ENCODE results near the gene PNISR.

The PNISR gene

DNA sequence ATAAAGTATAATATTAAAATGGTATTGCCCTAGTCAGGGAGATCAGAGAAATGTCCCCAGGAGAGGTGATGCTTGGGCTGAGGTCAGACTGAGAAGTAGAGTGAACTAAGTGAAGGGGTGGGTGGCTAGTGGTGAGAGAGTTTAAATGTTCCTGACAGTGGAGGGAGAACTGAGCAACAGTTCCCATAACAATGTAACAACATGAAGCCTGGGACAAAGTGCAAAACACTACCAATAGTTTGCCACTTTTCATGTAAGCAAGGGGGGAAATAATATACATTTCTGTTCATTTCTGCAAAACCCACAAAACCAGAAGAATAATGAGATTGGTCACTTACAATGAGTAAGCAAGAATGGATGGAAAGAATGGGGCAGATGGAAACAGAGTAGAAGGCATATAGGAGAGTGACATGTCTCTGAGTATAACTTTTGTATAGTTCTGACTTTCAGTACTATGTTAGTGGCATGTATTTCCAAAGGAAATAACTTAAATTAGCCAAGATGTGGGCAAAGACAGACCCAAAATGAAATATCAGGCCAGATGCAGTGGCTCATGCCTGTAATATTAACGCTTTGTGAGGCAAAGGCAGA lies 62.3 kb downstream of the PNISR start:
- no peaks in the 10 kb centered on the region for H3K79me2 ChIP-seq (ENCODE audit: insufficient read depth, low read length)
- no peaks in the 10 kb centered on the region for H3K9me3 ChIP-seq (ENCODE audit: insufficient read depth, low read depth, low read length)
- no peak overlapping the region for H3K4me3 ChIP-seq (ENCODE audit: low read length, poor library complexity, severe bottlenecking)
- H4K20me1 ChIP-seq (ENCODE audit: insufficient read depth, low read length, poor library complexity, severe bottlenecking), result no peaks in the 10 kb centered on the region
- H3F3A ChIP-seq (ENCODE audit: low read depth), result no peaks in the 10 kb centered on the region
- H3K4me1 ChIP-seq (ENCODE audit: insufficient read depth, low read length, poor library complexity, severe bottlenecking), result no peaks in the 10 kb centered on the region
- H3K4me2 ChIP-seq (ENCODE audit: low read depth, low read length, poor library complexity, severe bottlenecking), result no peak overlapping the region
- no peak overlapping the region for H2AFZ ChIP-seq (ENCODE audit: low read length)
- H3K27me3 ChIP-seq (ENCODE audit: insufficient read depth, low read length, poor library complexity, severe bottlenecking), result no peaks in the 10 kb centered on the region
- H3K36me3 ChIP-seq (ENCODE audit: insufficient read depth, low read length), result no peaks in the 10 kb centered on the region
- H3K9ac ChIP-seq (ENCODE audit: low read depth, low read length, poor library complexity, severe bottlenecking), result no peak overlapping the region
- H3K9me2 ChIP-seq (replicated peaks; ENCODE audit: low read depth, low read length), result no peaks in the 10 kb centered on the region
- TF ChIP-seq, protein P1, sequence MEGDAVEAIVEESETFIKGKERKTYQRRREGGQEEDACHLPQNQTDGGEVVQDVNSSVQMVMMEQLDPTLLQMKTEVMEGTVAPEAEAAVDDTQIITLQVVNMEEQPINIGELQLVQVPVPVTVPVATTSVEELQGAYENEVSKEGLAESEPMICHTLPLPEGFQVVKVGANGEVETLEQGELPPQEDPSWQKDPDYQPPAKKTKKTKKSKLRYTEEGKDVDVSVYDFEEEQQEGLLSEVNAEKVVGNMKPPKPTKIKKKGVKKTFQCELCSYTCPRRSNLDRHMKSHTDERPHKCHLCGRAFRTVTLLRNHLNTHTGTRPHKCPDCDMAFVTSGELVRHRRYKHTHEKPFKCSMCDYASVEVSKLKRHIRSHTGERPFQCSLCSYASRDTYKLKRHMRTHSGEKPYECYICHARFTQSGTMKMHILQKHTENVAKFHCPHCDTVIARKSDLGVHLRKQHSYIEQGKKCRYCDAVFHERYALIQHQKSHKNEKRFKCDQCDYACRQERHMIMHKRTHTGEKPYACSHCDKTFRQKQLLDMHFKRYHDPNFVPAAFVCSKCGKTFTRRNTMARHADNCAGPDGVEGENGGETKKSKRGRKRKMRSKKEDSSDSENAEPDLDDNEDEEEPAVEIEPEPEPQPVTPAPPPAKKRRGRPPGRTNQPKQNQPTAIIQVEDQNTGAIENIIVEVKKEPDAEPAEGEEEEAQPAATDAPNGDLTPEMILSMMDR (conservative IDR thresholded peaks at IDR 0.05; ENCODE audit: low read length), result no peak
- no peak for TF ChIP-seq EZH2phosphoT487 (IDR thresholded peaks at IDR 0.05; ENCODE audit: borderline replicate concordance)

- Histone ChIP-seq H3K4me1 (ENCODE audit: insufficient read depth, low read length, poor library complexity, severe bottlenecking) (no peaks in the 10 kb centered on the region), H2AFZ (ENCODE audit: low read length) (no peak overlapping the region), H3K4me3 (ENCODE audit: low read length, poor library complexity, severe bottlenecking) (no peak overlapping the region), H3K9me2 (replicated peaks; ENCODE audit: low read depth, low read length) (no peaks in the 10 kb centered on the region), H3K9me3 (ENCODE audit: insufficient read depth, low read depth, low read length) (no peaks in the 10 kb centered on the region), H3K27me3 (ENCODE audit: insufficient read depth, low read length, poor library complexity, severe bottlenecking) (no peaks in the 10 kb centered on the region), H3K4me2 (ENCODE audit: low read depth, low read length, poor library complexity, severe bottlenecking) (no peak overlapping the region), H3F3A (ENCODE audit: low read depth) (no peaks in the 10 kb centered on the region), H4K20me1 (ENCODE audit: insufficient read depth, low read length, poor library complexity, severe bottlenecking) (no peaks in the 10 kb centered on the region), H3K36me3 (ENCODE audit: insufficient read depth, low read length) (no peaks in the 10 kb centered on the region), H3K9ac (ENCODE audit: low read depth, low read length, poor library complexity, severe bottlenecking) (no peak overlapping the region), H3K79me2 (ENCODE audit: insufficient read depth, low read length) (no peaks in the 10 kb centered on the region)
- TF ChIP-seq, protein P1 (conservative IDR thresholded peaks at IDR 0.05; ENCODE audit: low read length), result no peak
- TF ChIP-seq EZH2phosphoT487 (IDR thresholded peaks at IDR 0.05; ENCODE audit: borderline replicate concordance), result no peak
These were observed 65.3 kb downstream of the PNISR start for GRCh38 chr6:99359800-99360199.

GRCh38 chr6:99356641-99357040 lies 68.5 kb downstream of the PNISR start:
- Histone ChIP-seq H3K4me2 (ENCODE audit: low read depth, low read length, poor library complexity, severe bottlenecking) (no peak overlapping the region), H3K4me3 (ENCODE audit: low read length, poor library complexity, severe bottlenecking) (no peak overlapping the region), H3K9ac (ENCODE audit: low read depth, low read length, poor library complexity, severe bottlenecking) (no peak overlapping the region), H4K20me1 (ENCODE audit: insufficient read depth, low read length, poor library complexity, severe bottlenecking) (no peaks in the 10 kb centered on the region), H3K9me2 (replicated peaks; ENCODE audit: low read depth, low read length) (no peaks in the 10 kb centered on the region), H3K79me2 (ENCODE audit: insufficient read depth, low read length) (no peaks in the 10 kb centered on the region), H3K36me3 (ENCODE audit: insufficient read depth, low read length) (no peaks in the 10 kb centered on the region), H3K27me3 (ENCODE audit: insufficient read depth, low read length, poor library complexity, severe bottlenecking) (no peaks in the 10 kb centered on the region), H3K4me1 (ENCODE audit: insufficient read depth, low read length, poor library complexity, severe bottlenecking) (no peaks in the 10 kb centered on the region), H2AFZ (ENCODE audit: low read length) (no peak overlapping the region), H3K9me3 (ENCODE audit: insufficient read depth, low read depth, low read length) (no peaks in the 10 kb centered on the region), H3F3A (ENCODE audit: low read depth) (no peaks in the 10 kb centered on the region)
- TF ChIP-seq, protein P1 (conservative IDR thresholded peaks at IDR 0.05; ENCODE audit: low read length), result no peak
- no peak for TF ChIP-seq EZH2phosphoT487 (IDR thresholded peaks at IDR 0.05; ENCODE audit: borderline replicate concordance)
